DMS79 (cell line): ENCODE results near the gene MED15.
"Not testable (repeated sequence)": the region's sequence is repeated elsewhere in the genome, so short reads cannot be mapped to it uniquely, and the experiment has no call there.

ENCODE experiments used
- DNase-seq: peaks from one replicate; lab custom pipeline; 2025; lab: John Stamatoyannopoulos, UW

The MED15 gene

DNA sequence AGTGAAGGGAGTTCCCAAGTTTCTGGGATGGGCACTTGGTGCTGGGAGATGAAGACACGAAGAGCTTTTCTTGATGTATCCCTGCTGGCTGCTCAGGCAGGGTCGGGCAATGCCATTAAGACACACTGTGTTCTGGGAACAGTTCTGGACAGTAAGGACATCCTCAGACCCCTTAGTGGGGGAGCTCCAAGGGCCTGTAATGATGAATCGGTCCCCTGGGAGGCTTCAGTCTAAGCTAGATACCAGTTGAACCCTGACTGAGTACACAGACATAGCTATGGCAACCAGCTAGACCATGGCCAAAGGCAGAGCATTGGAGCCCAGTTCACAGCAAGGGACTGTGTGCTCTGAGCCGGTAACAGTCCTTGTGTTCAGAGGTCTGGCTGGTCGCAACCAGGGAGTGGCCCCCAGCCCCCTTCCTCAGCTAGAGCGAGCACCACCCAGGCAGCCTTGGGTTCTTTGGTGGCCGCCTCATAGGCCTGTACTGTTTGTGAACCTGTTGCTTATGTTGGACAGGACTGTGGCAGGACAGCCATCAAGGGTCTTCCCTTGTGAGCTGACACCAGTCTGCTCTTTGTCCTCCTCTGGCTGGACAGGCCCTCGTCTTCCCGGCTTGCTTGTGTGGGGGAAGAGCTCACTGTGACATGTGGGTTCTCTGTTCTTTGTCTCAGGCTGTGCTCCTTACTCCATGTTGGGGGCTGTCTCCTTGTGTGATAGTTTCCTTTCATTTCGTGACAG is 25.0 kb downstream of the MED15 start:
- DNase-seq, result no peak

DNA sequence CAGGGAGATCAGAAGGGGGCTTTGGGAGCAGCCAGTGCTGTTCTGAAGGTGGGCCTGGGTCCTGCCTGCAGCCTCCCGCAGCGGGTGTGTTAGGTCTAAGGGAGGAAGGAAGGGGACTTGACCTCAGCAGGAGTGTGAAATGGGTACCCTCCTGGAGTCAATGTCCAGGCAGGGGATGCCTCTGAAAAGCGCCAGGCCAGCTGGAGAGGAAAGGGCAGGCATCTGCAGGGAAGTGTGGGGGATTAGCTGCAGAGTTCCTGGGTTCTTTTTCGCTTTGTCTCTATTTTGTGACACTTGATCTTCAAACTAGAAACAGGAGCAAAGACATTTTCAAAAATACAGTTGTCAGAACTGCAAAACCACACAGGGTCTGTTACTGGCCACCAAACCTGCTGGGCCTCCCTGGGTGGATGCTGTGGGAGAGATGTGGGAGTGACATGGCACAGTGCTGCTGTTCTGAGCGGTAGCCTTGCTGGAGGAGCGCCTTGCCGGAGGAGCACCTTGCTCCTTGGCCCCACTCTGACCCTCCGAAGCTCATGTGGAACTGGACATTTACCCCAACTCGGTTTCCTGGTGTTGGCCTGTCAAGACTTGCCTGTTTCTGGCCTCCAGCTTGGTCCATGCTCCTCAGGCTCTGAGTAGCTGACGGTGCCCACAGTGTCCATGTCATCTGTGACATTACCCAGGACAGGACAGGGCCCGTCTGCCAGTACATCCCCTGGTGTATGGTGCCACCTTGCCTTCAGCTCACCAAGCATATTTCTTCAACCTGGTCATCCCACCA is 25.9 kb downstream of the MED15 start:
- no peak for DNase-seq

DNA sequence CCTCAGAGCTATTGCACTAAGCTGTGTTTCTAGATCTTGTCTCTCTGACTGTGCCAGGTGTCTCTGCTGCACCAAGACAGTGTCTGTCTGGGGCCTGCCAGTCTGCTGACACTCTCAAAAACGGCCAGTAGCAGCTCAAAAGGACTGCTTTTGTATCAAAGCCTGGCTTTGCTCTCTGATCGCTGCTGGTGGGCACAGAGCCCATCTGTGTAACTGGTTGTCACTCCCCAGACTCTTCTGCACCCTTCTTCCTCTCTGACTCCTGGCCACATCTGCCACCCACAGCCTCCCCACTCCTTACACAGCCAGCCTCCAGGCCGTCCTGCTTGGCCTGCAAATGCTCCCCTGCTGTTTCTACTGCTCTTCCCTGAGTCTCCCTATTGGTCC is 26.5 kb downstream of the MED15 start:
- DNase-seq, result no peak

DNA sequence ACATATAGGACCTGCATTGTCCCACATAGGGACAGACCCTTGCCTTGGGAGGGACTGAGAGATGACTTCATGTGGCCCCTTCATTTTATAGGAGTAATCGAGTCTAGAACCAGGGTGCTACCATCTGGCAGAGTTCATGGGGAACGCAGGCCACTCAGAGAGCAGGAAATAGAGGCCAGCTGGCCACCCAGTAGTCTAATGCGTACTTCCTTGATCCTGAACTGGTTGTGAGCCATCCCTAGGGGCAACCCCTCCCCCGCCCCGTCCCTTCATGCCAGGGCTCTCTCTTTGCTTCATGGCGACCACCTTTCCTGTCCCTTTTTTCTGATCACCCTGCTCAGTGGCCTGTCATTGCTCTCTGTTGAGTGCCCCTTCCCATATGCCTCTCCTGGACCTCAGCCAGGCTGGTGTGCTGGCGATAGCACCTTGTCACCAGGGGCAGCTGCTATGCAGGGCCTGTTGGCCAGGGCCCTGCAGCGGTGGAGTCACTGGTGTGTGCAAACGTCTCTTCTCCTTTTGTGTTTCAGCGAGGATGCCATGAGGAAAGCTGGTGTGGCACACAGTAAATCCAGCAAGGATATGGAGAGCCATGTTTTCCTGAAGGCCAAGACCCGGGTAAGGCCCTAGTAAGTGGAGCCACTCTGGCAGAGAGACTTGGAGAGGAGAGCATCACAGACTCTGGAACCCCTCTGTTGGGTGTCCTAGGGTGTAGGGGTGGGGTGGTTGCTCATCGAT is 29.3 kb downstream of the MED15 start:
- DNase-seq, result peak; percentile 30

DNA sequence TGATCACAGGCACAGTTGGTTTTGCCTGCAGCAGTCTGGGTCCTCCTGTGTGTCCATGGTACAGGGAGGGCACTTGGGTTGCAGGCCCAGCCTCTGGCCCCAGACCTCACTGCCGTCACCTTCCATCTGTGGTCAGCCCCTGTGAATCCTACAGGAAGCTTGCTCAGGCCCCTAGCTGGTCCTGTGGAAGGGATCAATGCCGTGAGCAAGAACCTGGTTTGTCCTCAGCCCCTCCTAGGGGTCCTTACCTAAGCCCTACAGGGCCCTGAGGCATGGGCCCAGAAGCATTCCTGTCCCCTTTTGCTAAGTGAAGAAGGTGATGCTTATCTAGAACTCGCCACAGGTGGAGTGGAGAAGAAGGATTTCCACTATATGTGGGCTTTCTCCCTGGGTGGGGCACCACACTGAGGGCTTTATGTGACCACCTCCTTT is 29.9 kb downstream of the MED15 start:
- DNase-seq, result no peak

DNA sequence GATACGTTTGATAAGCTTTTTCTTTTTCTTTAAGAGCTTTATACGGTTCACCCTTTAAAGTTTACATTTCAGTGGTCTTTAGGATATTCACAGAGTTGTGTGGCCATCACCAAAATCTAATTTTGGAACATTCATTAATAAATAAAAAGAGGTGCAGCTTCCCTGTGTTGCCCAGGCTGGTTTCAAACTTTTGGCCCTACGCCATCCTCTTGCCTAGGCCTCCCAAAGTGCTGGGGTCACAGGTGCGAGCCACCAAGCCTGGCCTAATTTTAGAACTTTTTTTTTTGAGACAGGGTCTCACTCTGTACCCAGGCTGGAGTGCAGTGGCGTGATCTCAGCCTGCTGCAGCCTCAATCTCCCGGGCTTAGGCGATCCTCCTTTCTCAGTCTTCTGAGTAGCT is 30.6 kb downstream of the MED15 start:
- no peak for DNase-seq

DNA sequence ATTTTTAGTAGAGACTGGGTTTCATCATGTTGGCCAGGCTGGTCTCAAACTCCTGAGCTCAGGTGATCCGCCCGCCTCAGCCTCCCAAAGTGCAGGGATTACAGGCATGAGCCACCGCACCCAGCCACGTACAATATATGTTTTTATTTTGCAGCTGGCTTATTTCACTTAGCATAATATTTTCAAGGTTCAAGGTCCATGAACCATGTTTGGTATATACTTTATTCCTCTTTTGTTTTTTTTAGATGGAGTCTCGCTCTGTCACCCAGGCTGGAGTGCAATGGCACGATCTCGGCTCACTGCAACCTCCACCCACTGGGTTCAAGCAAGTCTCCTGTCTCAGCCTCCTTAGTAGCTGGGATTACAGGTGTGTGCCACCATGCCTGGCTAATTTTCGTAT is 31.5 kb downstream of the MED15 start:
- DNase-seq, result not testable (repeated sequence)

DNA sequence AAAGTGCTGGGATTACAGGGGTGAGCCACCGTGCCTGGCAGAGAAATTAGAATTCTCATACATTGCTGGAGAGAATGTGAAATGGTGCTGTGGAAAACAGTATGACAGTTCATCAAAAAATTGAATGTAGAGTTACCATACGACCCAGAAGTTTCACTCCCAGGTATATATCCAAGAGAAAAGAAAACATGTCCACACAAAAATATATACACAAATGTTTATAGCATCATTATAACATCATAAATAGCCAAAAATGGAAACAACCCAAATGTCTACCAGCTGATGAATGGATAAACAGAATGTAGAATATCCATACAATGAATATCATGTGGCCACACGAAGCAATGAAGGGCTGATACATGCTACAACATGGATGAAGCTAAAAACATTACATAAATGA is 34.6 kb downstream of the MED15 start:
- DNase-seq, result no peak

DNA sequence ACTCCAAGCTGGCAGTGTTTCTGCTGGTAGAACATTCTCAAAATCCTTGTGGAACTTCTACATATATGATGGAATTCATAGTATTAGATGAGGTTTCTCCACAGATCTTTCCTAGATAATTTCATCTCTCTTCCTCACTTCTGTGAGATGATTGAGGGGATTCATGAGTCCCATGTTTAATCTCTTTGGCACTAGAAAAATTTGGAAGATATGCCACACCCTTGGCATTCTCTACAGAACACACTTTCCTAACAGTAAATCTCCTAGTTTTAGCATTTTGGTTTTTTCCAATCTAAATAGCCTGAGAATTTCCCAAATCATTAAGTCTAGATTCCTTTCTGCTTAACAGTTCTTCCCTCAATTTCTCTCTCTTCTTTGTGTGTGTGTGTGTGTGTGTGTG is 35.3 kb downstream of the MED15 start:
- no peak for DNase-seq

DNA sequence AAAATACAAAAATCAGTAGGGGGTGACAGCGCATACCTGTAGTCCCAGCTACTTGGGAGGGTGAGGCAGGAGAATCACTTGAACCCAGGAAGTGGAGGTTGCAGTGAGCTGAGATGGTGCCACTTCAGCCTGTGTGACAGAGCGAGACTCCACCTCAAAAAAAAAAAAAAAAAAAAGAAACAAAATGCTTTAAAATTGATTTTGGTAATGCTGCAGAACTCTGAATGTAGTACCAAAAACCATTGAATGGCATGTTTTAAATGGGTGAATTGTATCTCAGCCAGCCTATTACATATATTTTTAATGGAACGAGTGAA is 37.9 kb downstream of the MED15 start:
- DNase-seq, result not testable (repeated sequence)

DNA sequence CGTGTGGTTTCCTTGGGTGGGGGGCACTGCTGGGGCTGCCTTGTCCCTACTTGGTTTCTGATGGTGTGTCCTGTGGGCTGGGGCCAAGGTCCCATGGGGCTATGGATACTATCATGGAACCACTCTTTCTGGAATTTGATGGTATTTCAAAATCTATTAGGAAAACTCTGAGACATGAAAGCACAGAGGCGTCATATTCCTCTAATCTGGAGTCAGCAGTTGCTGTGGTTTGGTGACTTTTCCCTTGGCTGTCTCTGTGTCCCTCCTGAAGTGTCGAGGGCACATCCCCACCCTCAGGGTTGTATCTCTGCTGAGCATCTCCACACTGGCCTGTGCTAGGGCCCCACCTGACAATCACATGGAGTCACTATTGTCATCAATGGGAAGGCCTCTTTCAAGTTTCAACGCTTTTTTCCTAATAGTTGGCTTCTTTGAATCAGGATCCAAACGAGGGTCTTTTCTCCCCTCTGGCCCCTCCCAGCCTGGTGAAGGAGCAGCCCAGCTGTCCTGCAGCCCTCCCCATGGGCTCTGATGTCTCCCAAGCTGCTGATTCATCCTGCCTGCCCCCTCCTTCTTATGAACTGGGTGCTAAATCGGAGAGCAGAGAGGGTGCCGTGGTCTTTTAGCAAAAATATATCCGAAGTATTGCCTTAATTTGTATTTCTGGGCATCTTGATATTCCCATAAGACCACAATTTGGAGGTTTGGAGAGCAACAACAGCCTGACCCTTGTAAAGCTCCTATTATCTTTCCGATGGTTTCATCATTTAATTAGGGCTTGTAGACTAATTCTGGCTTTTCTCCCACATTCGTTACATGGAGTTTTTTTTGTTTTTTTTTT is 38.5 kb downstream of the MED15 start:
- no peak for DNase-seq

DNA sequence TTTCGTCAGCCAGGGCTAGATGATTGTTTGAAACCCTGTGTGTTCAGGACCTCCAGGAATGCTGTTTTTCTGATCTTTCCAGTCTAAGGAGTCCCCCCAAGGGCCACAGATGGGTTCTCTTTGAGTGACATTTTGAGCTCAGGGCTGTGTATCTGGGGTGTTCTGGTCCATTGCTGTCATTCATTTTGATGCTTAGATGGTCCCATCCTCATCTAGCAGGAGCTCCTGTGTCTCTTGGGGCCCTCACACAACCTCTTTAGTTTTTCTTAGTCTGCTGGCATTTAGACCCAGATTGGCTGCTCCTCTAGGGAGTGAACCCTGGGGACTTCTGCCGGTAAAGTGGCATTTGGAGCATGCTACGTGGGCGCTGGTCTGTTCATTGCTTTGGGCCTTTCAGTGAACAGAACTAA is 39.1 kb downstream of the MED15 start:
- DNase-seq, result no peak

DNA sequence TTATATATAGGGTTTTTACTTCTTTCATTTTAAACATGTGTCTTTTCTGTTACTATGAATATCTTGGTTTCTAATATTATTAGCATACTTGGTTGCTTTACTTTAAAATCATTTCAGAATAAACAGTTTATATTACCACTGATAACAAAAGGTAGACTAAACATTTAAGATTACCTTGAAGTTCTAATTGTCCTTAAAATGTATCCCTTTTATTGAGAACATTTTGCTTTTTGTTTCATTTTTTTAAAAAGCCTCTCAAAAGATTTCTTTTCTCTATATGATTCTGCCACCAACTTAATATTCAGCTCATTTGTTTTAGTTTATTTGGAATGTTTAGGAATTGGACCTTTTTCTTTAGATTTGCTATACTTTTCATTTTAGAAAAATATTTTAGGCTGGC is 39.6 kb downstream of the MED15 start:
- no peak for DNase-seq

DNA sequence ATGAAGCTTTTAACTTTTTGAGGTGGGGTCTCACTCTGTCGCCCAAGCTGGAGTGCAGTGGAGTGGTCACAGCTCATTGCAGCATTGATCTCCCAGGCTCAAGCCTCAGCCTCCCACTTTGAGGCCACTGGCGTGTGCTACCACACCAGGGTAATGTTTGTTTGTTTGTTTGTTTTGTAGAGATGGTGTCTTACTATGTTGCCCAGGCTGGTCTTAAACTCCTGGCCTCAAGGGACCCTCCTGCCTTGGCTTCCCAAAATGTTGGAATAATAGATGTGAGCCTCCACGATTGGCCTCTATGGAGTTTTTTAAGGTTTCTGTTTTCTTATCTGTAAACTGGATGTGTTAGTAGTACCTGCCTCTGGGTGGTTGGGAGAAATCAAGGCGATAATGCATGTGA is 41.4 kb downstream of the MED15 start:
- DNase-seq, result no peak

DNA sequence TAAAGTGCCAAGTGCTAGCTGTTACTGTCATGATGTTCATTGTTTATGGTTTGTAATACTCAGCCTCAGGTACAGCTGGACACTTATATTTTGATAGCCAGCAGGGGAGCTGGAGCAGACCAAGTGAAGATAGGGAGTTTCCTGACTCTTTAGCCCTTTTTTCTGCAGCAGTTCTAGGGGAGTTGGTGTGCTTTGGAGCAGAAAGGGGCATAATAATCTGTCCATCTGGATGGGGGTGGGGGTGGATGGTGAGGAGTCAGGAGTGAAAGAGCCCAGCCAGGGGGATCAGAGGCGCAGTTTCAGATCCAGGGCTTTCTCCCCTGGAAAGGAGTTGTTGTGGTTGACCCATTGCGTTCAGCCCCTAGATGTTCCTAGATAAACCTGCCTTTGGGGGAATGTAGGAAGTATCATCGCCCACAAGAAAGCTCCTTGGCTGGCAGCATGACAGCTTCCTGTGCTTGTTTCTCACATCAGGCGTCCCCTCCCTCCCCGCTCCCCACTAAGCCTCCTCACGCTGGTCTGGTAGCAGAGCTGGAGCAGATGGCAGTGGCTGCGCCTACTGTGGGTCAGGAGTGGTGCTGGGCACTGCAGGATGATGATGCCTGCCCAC is 41.9 kb downstream of the MED15 start:
- no peak for DNase-seq

DNA sequence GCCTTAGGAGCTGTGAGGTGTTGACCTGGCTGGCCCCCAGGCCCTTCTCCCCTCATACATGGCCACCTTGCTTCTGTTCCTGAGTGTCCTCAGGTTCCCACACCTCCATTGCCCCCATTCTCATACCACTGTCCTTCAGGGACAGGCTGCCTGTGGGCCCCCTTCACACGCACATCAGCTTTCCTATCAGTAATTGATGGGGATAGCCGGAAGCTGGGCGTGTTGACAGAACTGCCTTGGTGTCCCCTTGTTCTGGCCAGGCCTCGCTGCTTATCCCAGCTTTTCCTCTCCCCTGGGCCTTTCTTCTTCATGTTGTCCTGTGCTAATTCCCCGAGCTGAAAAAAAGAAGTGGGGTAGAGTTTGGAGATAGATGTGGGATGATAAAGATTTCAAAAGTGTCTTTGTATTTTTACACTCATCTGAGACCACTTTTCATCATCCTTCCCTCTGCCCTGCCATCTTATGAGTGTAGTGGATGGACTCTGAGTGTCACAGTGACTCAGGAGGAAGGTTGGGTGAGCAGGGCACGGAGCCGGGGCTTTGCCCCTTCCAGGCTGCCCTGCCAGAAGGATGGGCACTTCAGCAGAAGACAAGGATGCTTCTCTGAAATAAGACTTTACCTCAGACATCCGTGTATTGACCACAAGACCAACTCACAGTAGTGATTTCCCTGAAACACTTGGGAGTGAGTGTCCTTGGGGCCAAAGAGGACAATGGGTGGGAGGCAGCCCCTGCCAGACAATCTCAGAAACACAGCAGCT is 42.8 kb downstream of the MED15 start:
- no peak for DNase-seq

DNA sequence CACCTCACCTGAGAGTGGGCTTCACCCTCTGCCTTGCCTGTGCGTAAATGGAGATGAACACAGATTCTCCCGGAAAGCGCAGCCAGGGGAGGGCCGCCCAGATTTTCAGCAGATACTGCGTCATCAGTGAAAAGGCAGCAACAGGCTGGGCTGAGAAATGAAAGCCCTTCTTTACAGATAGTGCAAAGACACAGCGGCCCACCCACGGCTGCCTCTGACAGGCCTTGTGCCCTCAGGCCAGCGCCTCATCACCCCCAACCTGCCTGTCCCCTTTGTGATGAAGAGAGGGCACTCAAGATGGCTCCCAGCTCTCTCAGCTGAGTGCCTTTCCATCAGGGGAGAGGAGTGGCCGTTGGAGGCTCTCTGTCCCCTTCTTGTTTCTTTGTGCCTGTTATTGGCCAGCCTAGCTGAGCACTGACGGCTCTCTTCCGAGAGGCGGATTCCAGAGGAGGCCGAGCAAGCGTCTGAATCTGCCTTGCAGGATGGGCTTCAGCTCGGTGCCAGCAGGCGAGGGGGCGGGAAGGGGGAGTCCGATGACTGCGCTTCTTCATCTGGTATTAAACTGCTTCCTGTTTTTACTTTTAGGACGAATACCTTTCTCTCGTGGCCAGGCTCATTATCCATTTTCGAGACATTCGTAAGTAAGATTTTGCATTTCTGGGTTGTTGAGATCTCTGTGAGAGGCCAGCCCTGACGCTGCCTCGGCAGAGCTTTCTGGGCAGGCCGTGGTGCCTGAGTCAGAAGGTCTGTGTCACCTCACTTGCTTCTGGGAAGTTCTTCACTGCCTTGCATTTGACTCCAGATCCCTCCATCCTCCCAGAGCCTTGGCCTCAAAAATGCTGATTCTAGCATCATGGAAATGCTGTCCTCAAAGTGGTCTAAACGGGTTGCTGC is 43.7 kb downstream of the MED15 start:
- DNase-seq, result no peak

DNA sequence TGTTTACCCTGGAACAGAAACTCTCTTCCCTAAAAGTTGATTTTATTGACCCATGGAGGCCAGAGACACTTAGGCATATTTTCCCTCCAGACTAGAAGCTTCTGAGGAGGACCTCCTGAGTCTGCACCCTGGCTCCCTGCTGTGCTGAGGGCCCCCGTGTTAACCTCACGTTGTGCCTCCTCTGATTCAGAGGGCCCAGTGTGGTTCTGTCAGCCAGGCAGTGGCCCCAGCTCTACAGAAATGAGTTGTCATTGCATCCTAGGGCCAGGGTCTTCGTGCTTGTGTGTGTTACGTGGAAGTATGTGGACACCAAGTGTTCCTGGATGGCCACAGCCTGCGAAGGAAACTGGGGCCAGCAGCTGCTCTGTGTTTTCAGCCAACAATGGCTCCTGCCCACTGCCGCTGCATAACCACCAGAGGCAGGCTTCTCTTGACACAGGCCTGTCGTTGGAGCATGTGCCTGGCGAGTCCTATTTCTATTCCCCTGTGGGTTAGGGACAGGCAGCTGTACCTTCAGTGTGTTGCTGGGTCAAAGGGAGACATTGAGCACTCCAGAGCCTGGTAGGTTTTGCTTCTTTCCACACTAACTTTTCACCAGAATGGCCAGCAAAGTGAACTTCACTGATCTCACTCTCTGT is 44.5 kb downstream of the MED15 start:
- DNase-seq, result no peak
